Putamen (tissue), 1 donor: Measurements from ENCODE around the gene CNTRL.
"Not testable (repeated sequence)": the region's sequence is repeated elsewhere in the genome, so short reads cannot be mapped to it uniquely, and the experiment has no call there.

Source experiments
- DNase-seq: peaks from one replicate; pipeline ENCODE4 v3.0.0-alpha.2; 2016; ENCODE audit warnings: low spot score

The CNTRL gene

GRCh38 chr9:121073038-121073437, 1.7 kb upstream of the CNTRL start:
- DNase-seq: peak; percentile 38

DNA sequence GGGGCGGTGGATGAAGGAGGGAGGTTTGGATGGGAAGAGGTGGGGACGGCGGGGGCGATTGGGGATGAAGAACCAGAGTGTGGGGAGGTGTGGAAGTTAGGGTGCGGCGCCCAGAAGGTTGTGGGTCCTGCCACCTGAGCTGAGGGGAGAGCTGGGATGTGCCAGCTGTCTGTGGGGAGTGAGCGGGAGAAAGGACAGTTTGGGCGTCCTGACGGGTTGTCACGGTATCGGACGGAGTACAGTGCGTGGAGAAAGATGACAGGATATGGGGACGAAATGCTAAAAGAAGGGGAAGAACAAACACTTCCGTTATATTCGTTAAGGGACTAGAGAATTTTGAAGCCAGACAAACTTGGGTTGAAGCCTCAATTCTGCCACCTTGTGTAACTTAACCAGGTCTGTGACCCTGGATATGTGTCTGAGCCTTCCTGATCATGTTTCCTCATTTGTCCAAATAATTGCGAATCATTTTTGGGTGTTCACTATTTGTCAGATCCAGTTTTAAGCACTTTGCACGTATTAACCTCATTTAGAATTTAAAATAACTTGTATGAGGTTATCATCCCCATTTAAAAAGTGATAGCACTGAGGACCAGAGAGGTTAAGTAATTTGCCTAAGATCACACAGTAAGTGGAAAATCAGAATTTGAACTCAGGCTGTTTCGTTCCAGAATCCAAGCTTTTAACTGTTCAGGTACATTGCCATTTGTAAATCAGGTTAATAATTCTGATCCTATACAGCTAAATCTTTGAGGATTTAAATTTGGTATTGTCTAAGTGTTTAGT, 689 bp downstream of the CNTRL start:
- DNase-seq: no peak

GRCh38 chr9:121082075-121082474, 7.3 kb downstream of the CNTRL start:
- no peak for DNase-seq

GRCh38 chr9:121085661-121086060, 10.9 kb downstream of the CNTRL start:
- no peak for DNase-seq

DNA sequence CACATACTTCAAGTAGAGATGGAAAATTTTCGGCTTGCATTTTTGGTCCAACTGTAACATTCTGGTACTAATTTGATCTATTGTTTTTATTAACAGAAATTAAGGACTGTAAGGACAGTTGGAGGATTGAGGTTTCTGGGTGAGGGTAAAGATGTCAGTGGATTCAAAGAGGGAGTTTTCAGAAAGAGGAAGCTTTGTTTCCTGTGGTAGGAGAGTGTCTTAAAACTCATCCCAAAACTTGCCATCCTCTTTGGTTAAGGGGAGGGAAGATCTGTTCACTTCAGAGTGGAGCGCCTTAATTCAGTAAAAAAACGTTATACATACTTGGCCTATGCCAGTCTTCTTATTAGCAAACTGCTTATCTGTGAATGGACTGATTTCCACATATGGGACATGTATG, 13.8 kb downstream of the CNTRL start:
- DNase-seq: no peak

DNA sequence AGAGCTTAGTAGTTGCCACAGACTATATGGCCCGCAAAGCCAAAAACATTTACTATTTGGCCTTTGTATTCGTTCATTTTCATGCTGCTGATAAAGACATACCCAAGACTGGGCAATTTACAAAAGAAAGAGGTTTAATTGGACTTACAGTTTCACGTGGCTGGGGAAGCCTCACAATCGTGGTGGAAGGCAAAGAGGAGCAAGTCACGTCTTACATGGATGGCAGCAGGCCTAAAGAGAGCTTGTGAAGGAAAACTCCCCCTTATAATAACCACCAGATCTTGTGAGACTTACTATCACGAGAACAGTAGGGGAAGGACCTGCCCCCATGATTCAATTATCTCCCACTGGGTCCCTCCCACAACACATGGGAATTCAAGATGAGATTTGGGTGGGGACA, 16.0 kb downstream of the CNTRL start:
- not testable (repeated sequence) for DNase-seq

DNA sequence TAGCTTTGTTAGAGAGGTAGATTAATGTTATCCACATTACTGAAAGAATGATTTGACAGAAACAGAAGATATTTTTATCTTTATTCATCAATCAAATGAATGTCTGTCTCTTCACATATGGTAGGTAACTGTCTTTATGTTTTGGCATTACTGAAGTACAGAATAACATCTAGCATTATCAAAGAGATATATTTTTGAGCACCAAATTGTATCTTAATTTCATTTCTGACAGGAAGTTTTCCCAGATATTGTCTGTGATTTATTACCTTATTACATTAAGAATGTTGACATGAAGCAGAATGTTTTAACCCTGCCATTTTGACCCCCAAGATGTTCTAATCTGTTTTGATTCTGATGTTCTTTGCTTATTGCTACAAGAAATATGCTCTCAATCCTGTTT, 20.3 kb downstream of the CNTRL start:
- no peak for DNase-seq

DNA sequence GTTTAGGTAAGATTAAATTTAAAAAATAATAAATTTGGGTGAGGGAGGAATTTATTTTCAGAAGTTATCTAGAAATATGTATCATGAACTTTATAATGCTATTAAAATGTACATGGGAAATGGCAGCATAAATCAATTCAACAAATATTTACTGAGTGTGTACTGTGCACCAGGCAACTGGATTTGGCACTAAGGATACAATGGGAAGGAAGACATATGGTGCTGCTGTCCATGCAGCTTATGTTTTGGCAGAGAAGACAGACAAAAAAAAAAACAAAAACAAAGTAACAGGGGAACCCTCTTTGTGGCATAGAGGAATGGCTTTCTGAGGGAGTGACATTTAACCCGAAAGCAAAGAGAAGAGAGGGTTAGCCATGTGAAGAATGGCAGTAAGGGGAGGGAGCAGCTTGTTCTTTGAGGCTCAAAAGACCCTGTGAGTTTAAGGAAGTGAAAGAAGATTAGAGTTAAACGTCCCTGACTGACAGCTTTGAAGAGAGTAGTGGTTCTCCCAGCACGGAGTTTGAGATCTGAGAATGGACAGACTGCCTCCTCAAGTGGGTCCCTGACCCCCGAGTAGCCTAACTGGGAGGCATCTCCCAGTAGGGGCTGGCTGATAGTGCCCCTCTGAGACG, 23.9 kb downstream of the CNTRL start:
- DNase-seq: no peak

DNA sequence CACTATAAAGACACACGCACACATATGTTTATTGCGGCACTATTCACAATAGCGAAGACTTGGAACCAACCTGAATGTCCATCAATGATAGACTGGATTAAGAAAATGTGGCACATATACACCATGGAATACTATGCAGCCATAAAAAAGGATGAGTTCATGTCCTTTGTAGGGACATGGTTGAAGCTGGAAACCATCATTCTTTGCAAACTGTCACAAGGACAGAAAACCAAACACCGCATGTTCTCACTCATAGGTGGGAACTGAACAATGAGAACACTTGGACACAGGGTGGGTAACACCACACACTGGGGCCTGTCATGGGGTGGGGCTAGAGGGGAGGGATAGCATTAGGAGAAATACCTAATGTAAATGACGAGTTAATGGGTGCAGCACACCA, 29.3 kb downstream of the CNTRL start:
- not testable (repeated sequence) for DNase-seq

DNA sequence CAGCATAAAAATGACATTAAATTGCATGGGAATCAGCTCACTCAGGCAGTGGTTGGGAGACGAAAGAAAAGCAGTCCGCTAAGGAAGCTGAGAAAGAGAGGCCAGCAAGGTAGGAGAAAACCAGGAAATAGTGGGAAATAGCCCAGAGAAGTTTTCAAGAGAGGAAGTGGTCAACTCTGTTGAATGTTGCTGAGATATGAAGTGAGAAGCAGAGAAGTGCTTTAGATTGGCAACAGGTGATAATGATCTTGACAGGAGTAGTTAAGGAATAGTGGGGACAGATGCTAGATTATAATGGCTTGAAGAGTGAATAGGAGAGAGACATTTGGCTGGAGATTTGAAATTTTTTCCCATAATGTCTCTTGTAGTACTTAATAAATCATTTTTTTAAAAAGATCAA, 30.8 kb downstream of the CNTRL start:
- DNase-seq: no peak

- no peak for DNase-seq
These were observed 32.3 kb downstream of the CNTRL start for GRCh38 chr9:121107029-121107428.

- no peak for DNase-seq
These were observed 33.1 kb downstream of the CNTRL start for GRCh38 chr9:121107881-121108280.

DNA sequence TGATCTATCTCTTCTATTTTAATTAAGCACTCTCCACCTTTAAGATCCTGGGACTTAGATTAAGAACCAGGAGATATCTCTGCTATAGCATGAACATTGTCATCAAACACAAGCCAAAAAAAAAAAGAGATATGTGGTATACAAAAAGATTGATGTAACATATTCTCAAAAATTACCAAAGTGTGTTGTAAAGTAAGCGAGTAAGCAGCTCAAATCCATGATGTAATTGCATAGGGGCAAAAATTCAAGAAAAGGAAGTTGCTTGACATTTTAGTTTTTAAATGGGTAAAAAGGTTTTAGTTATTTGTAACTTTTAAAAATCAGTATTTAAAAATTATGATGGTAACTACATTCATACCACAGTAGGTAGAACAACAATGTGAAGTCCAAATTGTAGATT, 40.7 kb downstream of the CNTRL start:
- no peak for DNase-seq

- DNase-seq: no peak
These were observed 43.5 kb downstream of the CNTRL start for GRCh38 chr9:121118266-121118665.

DNA sequence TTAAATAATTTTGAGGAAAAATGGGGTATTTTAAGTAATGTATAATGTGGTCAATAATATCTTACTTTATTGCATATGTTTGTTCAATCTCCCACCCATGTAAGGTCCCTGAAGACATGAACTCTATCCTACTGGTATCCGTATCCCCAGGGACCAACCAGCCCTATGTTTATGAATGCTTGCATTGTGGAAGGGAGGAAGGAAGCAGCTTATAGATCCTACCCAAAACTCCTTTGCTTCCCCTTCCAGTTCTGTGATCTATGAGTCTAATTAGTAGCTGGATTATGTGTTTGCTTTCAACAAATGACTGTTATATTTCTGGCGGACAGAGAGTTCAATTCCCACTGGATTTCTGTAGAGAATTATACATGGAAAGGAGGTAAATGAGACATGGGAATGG, 45.6 kb downstream of the CNTRL start:
- DNase-seq: no peak

DNA sequence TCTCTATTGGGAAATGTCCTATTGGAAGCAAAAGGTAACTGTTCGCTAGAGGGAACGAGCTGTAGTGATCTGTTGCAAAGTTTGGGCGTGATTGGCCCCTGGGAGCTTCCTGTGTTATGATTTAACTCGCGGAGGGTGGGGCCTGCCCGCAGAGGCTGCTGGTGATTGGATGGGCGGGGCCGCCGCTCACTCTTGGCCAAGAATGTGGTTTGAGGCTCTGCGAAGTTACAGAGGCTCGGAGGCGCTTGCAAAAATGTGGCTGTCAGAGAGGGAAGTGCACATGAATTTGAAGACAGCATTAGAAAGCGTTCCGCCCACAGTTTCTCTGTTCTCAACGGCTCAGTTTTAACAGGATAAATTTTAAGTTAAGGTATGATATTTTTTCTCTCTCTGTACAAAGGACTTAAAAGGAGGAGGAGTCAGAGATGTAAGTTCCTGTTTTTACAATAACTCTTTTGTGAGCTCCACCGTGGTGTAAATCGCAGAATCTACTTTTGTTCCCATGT, 46.9 kb downstream of the CNTRL start:
- peak; percentile 95 for DNase-seq

- DNase-seq: peak; percentile 27
These were observed 47.7 kb downstream of the CNTRL start for GRCh38 chr9:121122246-121123032.

DNA sequence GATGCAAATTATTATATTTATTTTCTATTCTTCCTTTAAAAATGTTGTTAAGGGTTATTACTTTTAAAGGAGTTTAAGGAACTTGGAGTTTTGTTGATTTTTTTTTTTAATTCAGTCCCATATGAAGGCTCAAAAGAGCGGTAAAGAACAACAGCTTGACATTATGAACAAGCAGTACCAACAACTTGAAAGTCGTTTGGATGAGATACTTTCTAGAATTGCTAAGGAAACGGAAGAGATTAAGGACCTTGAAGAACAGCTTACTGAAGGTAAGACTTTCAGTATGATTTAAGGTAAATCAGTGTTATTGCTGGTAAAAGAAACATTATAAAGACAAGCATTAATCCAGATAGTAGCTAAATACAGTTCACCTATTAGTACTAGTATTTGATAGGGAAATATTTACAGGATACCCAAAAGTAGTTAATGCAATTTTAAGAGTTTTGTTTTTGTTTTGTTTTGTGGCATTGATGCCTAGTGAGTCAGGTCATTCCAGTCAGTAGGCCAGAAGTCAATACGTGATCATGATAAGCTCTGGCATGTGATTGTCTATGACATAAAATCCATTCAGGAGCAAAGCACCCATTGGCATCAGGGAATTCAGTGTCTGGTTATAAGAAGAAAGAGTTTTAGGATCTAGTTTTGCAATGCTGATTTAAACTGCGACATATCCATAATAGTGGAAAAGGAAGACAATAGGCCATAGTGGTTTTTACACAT, 49.2 kb downstream of the CNTRL start:
- DNase-seq: no peak

GRCh38 chr9:121125590-121125989, 50.8 kb downstream of the CNTRL start:
- no peak for DNase-seq

DNA sequence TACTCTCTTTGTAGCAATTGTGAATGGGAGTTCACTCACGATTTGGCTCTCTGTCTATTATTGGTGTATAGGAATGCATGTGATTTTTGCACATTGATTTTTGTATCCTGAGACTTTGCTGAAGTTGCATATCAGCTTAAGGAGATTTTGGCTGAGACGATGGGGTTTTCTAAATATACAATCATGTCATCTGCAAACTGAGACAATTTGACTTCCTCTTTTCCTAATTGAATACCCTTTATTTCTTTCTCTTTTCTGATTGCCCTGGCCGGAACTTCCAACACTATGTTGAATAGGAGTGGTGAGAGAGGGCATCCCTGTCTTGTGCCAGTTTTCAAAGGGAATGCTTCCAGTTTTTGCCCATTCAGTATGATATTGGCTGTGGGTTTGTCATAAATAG, 54.6 kb downstream of the CNTRL start:
- DNase-seq: not testable (repeated sequence)

DNA sequence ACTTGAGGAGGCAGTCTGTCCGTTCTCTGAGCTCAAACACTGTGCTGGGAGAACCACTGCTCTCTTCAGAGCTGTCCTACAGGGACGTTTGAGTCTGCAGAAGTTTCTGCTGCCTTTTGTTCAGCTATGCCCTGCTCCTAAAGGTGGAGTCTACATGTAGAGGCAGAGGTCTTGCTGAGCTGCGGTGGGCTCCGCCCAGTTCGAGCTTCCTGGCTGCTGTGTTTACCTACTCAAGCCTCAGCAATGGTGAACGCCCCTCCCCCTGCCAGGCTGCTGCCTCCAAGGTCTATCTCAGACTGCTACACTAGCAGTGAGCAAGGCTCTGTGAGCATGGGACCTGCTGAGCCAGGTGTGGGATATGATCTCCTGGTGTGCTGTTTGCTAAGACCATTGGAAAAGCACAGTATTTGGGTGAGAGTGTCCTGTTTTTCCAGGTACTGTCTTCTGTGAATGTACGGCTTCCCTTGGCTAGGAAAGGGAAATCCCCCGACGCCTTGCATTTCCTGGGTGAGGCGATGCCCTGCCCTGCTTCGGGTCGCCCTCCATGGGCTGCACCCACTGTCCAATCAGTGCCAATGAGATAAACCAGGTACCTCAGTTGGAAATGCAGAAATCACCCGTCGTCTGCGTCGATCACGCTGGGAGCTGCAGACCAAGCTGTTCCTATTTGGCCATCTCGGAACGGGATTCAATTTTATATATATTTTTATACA, 58.5 kb downstream of the CNTRL start:
- DNase-seq: no peak
